Stimulated activated CD4-positive, alpha-beta T cell treated with anti-CD3 and anti-CD28 coated beads, Interleukin-1b, Interleukin-23, amount 100 ng/mL, for 24 hours (primary cell): ENCODE results near the gene CDKAL1.

Source experiments
- DNase-seq, 4 experiments: peaks; one replicate each; pipeline ENCODE4 v3.0.0-alpha.2; 2020; ENCODE audit warnings: low read depth in 4 of 4, low spot score in 1 of 4

Gene CDKAL1

GRCh38 chr6:20789162-20789561 lies 254.9 kb downstream of the CDKAL1 start:
- no peak for DNase-seq

GRCh38 chr6:20790032-20790791 lies 256.0 kb downstream of the CDKAL1 start:
- no peak for DNase-seq

DNA sequence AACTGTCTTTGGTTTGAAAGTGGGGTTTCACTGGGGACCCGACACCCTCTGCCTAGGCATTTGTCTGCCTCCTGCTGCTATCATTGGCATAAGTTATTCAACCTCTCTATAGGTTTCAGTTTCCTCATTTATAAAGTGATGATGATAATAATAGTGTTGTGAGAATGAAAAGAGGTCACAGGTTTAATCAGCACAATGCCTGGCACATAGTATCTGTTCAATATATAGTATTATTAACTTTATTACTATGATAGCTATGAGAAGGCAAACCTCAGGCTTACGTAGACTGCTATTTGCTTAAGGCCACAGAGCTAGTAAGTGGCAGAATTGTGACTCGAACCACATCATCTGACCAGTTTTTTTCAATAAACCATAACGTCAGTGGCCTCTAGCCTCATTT lies 256.8 kb downstream of the CDKAL1 start:
- DNase-seq: no peak

DNA sequence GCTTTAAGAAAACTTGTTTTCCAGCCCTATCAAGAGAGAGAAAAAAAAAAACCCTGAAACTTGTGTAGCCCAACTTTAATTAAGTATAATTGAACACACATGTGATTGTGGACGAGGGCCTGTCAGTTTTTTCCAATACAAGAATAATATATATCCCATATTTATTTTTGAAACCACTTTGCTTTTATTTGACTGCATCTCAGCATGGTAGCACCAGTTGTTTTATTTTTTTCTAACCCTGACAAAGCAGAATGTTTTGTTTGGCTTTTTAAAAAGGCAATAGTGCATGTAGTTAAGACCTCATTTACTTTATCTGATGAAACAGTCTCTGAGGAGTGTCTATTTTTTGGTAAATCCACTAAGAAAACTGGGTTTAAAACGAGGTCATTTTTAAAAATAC lies 257.7 kb downstream of the CDKAL1 start:
- DNase-seq: no peak

DNA sequence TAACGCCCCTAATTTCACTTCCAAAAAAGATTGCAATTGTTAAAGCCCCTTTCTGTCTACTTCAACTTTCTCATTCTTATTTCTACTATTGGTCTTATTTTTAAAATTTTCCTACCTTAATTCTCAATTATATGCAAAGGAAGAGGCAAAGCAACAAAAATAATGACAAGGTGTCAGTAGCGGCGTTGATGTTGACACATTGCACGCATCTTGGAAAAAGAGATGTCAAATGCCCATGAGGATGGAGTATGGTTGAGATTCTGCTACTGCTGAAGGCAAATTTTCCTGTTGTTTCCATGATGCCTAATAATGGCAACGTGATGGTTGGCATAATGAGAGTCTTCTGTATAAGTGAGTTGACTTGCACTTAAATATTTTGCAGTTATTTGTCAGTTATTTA lies 258.9 kb downstream of the CDKAL1 start:
- DNase-seq: no peak

- DNase-seq: no peak
Measured at GRCh38 chr6:20797597-20797996, 263.3 kb downstream of the CDKAL1 start.

GRCh38 chr6:20800229-20800628 lies 266.0 kb downstream of the CDKAL1 start:
- DNase-seq: no peak

DNA sequence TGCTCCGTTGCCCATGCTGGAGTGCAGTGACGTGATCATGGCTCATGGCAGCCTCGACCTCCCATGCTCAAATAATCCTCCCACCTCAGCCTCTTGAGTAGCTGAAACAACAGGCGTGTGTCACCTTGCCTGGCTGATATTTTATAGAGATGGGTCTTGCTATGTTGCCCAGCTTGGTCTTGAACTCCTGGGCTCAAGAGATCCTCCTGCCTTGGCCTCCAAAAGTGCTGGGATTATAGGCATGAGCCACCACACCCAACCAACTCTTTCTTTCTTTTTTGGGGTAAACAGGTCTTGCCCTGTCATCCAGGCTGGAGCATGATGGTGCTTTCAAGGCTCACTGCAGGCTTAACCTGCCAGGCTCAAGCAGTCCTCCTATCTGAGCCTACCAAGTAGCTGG lies 266.4 kb downstream of the CDKAL1 start:
- DNase-seq: no peak

GRCh38 chr6:20801595-20801994 lies 267.3 kb downstream of the CDKAL1 start:
- no peak for DNase-seq

GRCh38 chr6:20802596-20802995 lies 268.3 kb downstream of the CDKAL1 start:
- DNase-seq: no peak

GRCh38 chr6:20805021-20805420 lies 270.8 kb downstream of the CDKAL1 start:
- no peak for DNase-seq

DNA sequence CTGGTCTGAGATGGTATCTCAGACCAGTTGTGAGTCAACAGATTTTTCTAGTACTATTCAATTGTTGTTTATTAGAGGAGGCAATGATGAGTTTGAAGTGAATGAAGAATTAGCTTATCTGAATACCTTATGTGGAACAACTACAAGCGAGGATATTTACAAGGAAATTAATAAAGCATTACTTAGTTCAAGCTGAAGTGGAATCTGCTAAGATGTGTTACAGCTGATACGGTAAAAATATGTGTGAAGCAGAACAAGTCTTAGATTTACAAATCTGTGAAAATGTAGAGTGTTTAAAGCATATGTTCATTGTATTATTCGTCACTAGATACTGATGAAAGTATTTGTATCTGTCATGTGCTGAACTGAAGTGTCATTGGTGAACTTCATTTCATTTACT lies 272.4 kb downstream of the CDKAL1 start:
- no peak for DNase-seq

DNA sequence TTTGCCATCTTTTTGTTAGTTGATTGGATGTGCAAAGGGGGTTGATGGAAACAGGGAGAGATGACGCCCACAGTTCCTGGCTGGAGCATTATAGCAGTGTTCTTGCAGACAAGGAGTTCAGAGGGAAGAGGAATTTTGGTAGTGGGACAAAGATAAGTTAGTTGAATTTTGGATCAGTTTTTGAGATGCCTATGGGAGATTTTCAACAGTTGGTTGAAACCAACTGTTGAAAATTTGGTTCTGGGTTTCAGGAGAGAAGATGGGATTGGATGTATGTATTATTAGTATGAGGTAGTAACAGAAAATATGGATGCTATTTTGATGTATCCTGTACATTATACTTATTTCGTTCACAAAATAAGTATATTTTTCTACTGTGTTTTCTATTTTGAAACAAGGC lies 274.2 kb downstream of the CDKAL1 start:
- DNase-seq: no peak

DNA sequence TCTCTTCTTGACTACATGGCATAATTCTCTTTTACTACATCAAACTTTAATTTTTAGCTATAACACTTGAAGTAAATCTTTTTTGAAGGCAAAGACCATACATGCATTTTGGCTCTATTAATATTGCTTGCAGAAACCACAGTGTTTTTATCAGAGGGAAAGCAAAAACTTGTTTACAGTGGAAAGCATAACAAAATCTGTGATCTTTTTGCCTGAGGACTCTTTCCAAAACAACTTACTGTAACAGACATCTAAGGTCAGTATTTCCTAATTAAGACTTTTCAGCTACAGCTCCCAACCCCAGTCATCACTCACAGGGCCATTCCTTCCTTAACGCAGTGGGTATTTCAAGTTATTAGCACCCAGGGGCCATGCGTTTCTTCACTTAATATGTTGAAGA lies 274.7 kb downstream of the CDKAL1 start:
- DNase-seq: no peak

- no peak for DNase-seq
Measured at GRCh38 chr6:20810727-20811108, 276.5 kb downstream of the CDKAL1 start.

GRCh38 chr6:20811109-20811761 lies 277.0 kb downstream of the CDKAL1 start:
- DNase-seq: no peak

- no peak for DNase-seq
Measured at GRCh38 chr6:20812776-20813175, 278.5 kb downstream of the CDKAL1 start.

DNA sequence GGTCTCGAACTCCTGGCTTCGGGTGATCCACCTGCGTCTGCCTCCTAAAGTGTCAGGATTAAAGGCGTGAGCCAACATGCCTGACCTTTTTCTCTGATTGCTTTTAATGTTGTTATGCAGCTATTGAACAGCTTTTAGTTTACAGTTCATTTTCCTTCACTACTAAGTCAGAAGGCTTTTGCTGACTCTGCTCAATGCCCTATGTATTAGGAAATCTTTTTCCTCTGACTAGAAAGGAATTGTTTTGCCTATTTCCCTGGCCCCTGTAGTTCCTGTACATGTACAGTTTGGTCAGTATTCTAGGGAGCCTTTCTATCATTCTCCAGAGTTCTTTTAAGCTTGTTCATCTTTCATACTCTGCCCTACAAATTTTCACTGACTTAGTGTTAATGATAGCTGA lies 280.2 kb downstream of the CDKAL1 start:
- DNase-seq: no peak

- DNase-seq: no peak
Measured at GRCh38 chr6:20816126-20816525, 281.9 kb downstream of the CDKAL1 start.

GRCh38 chr6:20817806-20818320 lies 283.6 kb downstream of the CDKAL1 start:
- no peak for DNase-seq

DNA sequence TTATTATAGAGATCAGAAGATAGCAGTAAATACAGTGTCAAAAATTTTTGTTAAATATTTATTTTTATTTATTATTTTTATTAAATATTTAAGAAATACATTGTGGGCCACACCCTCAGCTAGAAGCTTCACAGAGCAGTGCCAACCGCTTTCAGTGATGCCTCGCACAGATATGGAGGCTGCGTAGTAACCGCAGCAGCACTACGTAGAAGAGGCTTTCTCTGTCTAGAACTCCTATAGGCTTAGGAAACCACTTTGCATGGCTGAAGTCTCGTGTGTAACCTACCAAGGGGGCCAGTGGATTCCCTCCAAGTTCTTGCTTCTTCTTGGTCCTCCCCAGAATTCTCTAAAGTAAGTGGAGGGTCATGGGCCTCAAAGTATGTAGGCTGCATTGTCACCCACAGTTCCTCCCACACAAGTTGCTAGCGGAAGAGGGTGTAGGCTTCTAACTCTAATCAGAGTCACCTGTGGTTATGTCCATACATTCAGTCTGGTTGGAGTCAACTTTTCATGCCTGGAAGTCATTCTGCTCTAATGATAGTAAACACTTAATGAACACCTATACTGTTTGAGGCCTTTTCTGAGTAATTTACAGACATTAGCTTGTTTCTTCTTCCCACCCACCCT lies 285.6 kb downstream of the CDKAL1 start:
- DNase-seq: no peak

DNA sequence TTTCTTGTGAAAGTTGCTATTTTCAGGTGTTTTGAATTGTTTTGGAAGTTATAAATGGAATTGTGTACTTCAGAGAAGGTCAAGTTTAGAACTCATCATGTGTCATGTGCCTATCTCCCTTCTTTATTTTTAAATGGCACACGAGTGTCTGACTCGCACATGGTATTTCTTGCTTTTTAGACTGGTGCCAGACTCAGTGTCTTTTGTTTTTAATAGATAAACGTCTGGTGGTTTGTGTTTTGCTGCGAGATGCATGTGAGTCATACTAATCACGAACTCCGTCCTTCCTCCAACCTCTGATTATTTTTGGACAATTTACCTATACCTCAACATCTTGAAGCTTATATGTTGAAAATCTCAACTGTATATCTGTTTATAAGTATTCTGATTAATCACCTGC lies 292.1 kb downstream of the CDKAL1 start:
- DNase-seq: no peak
